Measurements from ENCODE around the gene SV2B.

Gene SV2B

DNA sequence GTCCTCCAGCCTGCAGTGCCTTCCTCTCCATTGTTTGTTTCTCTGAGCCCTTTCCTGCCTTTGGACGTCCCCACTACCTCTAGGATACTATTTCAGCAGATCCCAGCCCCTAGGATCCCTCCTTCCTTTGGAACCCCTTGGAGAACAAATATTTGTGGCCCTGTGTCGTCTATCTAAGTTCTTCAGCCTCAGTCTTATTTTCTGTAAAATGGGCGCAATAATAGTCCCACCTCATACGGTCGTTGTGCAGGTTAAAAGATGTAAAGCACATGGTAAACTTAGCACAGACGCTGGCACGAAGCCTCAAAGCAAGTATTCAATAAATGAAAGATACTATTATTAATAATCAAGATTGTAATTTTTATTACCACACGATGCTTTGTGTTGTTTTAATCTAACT is 122.0 kb downstream of the SV2B start:
- DNase-seq (ENCODE audit: extremely low spot score, insufficient read length, low read depth) = no peak
- no peak for FAIRE-seq

DNA sequence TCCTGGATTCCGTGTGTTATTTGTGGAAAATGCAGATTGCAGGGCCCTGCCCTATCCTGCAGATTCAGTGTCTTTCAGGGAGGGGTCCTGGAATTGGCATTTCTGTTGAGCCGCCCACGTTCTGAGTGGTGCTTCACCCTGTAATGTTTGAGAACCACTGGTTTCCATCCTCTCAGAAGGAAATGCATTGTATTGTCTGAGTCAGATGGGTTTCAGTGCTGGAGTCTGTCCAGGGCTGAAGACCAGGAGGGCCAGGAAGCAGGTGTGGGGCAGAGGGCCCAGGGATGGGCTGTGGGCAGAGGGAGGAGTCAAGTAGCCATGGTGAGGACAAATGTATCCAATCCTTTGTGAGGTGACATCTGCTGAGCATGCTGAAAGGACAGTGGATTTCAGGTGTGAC is 123.8 kb downstream of the SV2B start:
- no peak for FAIRE-seq
- no peak for DNase-seq (ENCODE audit: extremely low spot score, insufficient read length, low read depth)

DNA sequence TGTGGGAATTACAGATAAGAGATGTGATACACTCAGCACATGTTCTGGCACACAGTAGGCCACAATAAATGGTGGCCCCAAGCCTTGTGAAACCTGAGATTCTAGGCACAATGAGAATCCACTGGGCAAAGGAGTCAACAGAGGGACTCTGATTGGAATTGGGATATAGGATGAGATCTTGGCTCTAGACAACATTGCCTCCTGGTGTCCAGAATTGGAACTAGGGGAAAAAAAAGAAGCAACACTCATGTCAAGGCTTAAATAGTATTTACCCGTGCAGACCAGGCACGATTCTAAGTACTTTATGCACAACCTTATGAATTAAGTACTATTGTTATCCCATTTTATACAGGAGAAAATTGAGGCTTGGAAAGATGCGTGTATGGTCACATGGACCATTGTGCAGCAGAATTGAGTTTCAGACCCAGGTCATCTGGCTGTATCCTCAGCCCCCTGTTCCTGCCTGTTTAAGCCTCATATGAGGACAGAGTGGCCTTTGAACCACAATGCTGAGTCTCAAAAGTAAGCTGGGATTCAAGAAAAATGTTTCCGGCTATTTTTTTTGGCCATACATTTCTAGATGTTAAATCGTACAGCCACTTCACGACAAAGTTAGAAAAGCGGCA is 124.8 kb downstream of the SV2B start:
- peak; percentile 63 for FAIRE-seq
- DNase-seq (ENCODE audit: extremely low spot score, insufficient read length, low read depth) = peak; percentile 25

DNA sequence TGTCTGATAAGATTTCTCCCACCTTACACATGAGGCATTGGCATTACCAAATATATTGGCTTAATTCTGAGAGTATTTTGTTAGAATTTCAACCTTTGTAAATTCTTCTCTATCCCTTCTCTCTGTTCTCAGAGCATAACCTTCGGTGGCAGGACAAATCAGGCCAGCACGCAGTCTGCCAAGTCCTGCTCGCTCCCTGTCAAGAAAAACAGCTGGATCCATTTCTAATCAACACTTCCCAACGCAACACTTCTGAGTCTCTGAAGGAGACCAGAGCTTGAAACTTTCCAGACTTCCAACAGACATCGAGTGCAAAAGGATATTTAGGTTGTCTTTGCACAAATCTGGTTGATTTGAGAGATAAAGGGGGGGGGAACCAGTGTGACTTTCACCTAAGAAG is 125.7 kb downstream of the SV2B start:
- DNase-seq (ENCODE audit: extremely low spot score, insufficient read length, low read depth) (no peak), FAIRE-seq (no peak)

DNA sequence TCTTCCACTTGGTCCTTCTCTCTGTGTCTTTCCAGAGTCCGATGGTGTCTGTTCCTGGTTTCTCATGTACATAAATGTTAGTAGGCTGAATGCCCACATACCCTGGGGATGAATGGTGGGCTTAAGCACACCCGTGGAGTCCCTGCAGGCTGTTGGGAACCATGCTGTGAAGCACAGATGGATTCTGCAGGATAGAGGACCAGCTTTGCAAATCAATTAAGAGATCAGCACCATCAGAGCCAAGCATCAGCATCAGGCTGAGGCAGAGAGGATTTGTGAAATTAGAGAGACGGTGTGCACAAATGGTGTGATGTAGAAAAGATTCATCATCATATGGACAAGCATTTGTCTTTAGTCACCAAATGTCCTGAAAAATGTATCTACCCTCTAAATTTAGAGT is 127.1 kb downstream of the SV2B start:
- no peak for FAIRE-seq
- no peak for DNase-seq (ENCODE audit: extremely low spot score, insufficient read length, low read depth)

DNA sequence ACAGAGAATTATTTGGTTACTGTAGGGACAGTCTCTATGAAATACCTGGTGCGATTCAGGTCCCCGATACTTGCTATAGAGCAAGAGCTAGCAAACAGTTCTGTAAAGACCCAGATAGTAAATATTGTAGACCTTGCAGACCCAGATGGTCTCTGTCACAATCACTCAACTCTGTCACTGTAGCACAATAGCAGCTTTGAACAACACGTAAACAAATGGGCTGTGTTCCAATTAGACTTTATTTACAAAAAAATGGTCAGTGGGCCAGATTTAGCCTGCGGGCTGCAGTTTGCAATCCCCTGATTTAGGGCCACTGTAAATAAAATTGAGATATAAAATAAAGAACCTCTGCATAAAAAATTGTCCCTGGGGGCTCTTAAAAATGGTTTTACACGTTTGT is 127.7 kb downstream of the SV2B start:
- FAIRE-seq = no peak
- no peak for DNase-seq (ENCODE audit: extremely low spot score, insufficient read length, low read depth)

DNA sequence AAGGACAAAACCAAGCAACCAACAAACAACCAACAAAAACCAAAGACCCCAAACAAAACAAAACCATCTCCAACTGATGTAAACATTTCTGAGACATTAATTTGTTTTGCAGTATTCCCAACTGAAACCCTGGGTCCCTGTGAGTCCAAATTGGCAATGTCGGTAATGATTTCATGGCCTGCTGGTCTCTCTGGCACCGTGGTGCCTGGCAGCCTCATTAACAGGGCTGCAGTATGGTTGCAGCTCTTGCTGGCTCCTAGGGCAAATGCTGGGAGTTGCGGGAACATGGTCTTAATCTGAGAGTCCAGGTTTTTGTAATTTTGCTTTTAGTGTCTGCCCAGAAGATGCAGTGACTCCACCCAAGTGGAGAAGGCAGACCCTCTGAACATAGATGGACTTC is 128.3 kb downstream of the SV2B start:
- FAIRE-seq (no peak), DNase-seq (ENCODE audit: extremely low spot score, insufficient read length, low read depth) (no peak)

DNA sequence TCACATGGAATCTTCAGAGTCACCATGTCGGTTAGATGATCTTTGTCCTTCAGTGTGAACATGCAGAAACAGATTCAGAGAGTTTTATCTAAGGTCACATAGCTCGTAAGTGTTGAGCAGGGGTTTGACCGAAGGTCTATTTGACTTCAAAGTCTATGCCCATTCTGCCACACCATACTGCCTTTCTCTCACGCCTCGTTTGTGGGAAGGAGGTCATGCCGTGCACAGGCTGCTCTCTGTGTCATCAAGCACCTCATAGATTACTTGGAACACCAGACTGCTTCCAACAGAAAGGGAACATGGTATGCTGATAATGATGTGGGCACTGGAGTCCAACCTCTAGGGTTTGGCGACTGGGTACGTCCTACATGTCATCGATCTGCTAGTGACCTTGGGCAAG is 128.8 kb downstream of the SV2B start:
- DNase-seq (ENCODE audit: extremely low spot score, insufficient read length, low read depth) (no peak), FAIRE-seq (no peak)

DNA sequence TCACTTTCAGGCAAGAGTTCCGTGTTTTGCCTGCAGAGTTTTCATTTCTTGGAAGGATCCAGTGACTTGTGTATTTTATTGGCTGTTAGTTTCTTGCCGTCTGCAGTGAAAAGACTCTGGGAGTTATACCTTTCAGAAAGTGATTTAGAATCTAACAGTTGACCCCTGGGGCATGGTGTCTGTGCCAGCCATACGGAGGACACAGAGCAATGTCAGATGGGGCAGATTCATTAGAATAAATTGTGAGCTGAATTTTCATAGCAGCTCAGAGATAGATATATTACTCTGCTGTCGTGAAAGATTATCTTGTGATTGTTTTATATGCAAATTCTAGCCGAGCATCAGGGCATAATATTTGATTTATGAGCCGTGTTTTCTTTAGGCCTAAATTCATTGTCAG is 131.6 kb downstream of the SV2B start:
- no peak for FAIRE-seq
- DNase-seq (ENCODE audit: extremely low spot score, insufficient read length, low read depth) = no peak

DNA sequence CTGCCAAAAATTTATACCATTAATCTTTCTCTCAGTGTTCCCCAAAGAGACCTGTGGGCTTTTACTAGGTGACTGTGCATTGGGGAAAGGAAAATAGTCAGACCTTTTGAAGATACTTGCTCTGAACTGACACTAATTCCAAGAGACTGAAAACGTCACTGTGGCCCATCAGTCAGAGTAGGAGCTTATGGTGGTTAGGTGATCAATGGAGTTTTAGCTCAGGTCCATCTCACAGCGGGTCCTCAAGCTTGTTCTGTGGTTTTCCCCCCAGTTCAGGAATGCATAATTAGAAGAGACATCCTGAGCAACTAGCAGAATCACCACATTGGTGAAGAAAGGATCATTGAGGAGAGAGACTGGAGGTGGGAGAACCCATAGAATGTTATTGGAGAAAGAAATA is 134.7 kb downstream of the SV2B start:
- no peak for FAIRE-seq

DNA sequence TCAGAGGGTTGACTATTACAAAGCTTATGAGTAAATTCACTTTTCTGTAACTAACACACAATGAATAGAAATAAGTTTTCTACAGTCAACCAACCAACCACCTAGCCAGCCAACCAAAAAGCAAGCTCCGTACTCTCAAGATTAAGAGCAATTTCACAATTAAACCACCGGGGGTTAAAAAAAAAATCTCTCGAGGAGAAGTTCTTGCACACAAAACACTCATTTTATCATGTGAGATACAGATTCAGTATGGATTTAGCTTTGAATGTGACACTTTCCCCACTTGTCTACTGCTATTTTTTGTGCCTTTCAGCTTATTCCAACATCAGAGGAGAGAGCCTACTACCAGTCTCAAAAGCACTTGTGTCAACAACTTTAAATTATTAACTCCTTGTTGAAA is 135.3 kb downstream of the SV2B start:
- DNase-seq (ENCODE audit: extremely low spot score, insufficient read length, low read depth) (no peak), FAIRE-seq (no peak)

More for the DNA sequence above, 134.7 kb downstream of the SV2B start:
- no peak for DNase-seq (ENCODE audit: extremely low spot score, insufficient read length, low read depth)

DNA sequence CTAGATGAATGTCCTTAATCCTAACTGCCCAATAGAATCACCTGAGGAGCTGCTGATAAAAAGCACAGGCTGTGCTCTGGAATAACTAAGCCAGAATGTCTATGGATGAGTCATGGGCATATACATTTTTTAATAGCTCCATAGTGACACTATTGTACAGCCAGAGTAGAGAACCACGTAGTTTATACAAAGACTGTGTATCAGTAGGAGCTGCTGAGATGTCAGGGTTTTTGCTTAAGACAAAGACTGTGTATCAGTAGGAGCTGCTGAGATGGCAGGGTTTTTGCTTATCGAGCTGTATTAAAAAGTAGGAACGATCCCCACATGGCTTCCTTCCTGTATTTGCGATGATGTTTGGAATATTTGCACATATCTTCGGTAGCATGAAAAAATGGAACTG is 137.4 kb downstream of the SV2B start:
- DNase-seq (ENCODE audit: extremely low spot score, insufficient read length, low read depth) (no peak), FAIRE-seq (no peak)

DNA sequence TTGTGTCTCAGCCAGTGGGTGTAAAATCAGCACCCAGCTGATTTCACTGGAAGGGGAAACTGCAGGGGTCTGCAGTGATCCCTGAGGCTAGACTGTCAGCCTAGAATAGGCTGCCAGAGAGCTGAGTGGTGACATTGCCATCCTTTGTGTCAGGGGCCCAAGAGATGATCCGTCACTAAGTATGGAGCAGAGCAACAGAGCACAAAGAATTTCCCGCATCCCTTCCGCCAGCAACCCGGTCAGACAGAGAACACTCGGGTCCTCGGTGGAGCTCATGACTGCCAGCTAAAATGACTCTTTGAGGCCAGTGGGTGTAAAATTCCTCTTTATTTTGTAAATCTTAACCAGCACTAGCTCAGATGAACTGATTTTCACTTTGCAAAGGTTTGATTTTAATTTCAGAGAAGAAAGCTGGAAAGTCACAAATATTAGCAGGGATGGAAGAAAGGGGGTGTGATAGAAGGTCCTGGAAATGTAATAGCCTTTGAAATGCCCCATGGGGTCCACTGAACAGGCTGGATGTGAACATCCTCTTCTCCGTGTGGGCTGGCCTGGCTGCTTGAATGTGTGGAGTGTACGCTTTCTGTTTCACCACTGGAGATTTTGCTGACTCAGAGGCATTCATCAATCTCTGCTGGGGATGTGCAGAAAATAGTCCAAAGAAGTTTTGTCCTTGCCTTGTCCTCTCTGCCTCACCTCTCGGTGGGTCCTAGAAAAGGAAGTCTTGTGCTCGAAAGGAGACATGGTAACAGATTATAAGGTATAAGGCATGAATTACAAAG is 138.8 kb downstream of the SV2B start:
- FAIRE-seq (no peak), DNase-seq (ENCODE audit: extremely low spot score, insufficient read length, low read depth) (no peak)

DNA sequence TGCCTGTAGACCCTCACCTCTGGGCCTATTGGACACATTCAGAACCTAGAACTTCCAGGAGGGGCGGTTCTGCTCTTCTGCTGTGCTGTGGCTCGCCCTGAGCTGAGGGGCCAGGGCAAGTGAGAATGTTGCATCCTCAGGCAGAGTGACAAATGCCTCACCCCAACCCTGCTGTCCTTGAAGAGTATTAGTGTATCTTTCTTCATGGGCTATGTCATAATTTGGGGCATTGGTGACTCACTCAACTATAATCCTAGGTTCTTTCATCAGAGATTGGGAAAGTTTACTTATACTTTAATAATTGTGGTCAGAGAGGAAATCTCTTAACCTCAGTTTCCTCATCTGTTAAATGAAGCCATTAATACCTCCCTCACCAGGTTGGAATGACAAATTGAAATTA is 143.8 kb downstream of the SV2B start:
- FAIRE-seq (no peak), DNase-seq (ENCODE audit: extremely low spot score, insufficient read length, low read depth) (no peak)

DNA sequence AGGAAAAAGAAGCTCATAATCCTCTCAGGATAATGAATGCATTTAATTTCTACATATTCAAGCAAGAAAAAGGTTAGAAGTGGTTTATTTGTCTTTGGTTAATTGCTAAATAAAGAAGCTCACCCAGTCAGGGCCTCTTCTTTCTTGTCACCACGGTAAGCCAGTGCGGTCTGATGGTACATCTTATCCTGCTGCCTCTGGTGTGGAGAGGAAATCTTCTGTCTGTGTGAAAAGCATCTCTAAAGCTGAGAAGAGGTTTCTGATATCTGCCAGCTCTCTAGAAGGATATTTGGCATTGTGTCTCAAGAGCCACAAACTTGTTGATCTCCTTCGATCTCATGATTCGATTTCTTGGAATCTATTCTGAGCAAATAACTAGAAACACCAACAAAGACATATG is 144.9 kb downstream of the SV2B start:
- FAIRE-seq (no peak), DNase-seq (ENCODE audit: extremely low spot score, insufficient read length, low read depth) (no peak)

DNA sequence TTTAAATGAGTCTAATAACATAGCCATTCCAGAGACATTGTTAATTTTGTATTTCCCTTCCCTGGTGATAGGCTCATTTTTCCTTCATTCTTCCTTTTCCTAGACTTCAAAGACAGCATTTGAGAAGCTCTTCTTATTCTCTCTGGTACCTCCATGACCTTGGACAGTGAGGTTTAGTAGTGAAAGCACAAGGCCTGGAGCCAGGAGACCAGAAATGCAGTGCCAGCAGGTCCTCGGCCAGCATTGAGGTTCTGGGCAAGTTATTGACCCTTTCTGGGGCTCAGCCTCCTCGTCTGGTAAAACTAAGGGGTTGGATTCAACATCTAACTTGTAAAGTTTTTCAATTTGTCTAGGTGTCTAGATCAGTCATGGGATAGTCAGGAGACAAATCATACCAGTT is 146.9 kb downstream of the SV2B start:
- no peak for FAIRE-seq

DNA sequence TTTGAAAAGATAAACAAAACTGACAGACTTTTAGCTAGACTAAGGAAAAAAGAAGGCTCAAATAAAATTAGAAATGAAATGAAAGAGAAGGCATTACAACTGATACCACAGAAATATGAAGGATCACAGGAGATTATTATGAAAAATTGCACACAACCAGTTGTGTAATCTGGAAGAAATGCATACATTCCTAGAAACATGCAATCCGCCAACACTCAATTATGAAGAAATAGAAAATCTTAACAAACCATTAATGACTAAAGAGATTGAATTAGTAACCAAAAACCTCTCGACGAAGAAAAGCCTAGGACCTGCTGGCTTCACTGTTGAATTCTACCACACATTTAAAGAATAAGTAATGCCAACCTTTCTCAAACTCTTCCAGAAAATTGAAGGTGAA is 149.5 kb downstream of the SV2B start:
- DNase-seq (ENCODE audit: extremely low spot score, insufficient read length, low read depth) = no peak
- FAIRE-seq = no peak

More for the DNA sequence above, 146.9 kb downstream of the SV2B start:
- DNase-seq (ENCODE audit: extremely low spot score, insufficient read length, low read depth) = no peak

DNA sequence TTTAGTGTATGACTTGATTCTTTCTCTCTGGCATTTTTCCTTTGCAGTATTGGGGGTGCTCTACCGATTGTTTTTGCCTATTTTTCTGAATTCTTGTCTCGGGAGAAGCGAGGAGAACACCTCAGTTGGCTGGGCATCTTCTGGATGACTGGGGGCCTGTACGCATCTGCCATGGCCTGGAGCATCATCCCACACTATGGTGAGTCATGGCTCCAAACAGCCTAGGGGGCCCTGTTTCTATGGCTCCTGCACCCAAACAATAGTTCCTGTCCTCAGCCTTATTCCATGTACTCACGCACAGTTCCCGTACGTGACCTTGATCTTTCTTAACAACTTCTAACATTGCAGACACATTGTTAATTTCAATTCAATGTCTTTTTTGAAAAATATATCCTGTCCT is 152.3 kb downstream of the SV2B start:
- no peak for FAIRE-seq
- DNase-seq (ENCODE audit: extremely low spot score, insufficient read length, low read depth) = no peak

DNA sequence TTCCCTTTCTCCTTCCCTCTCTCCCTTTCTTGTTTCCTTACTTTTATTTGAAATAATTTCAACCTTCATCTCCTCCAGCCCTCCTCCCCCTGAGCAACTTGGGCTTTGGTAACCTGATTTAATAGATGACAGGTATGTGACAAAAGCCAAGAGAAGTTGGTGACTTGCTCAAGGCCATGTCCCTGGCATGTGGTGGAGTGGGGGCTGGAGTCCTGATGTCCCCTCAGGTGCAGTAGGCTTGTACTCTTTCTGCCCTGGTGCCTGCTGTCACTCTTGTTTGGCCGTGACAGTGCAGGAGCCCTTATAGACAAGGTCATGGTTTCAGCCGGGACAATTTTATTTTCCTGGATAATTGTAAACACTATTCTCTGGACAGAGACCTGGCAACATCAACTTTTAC is 152.7 kb downstream of the SV2B start:
- DNase-seq (ENCODE audit: extremely low spot score, insufficient read length, low read depth) = no peak
- no peak for FAIRE-seq

DNA sequence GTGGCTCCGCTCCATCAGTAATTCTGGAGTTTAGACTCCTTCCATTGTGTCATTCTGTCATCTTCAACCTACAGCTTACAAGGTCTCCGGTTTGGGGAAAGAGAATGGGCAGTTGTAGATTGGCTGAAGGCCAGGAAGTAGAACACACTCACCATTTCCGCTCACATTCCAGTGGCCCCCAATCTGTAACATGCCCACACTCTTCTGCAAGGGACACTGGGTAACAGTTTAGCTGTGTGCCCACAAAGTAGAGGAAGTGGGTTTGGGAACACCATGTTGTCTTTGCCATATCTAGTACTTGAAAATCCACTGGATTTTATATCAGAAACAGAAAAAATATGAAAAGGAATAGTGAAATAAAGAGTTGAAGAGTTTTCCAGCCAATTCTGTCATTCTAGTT is 153.5 kb downstream of the SV2B start:
- FAIRE-seq = no peak

DNA sequence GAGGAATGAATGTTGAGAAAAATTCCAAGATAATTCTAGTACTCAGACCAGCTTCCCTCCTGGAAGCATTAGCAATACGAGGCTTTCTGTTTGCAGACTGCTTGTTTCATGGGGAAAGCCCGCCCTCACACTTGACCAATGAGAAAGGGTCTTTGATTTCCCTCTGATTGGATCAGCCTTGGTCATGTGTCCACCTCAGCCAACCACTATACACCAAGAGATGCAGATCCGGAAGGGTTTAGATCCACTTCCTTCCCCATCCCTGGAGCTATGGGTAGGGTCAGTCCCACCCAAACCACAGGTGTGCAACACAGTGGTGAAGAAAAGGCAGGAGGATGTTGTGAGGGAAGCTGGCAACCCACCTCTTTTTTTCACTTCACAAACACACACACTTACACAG is 154.7 kb downstream of the SV2B start:
- no peak for FAIRE-seq
- DNase-seq (ENCODE audit: extremely low spot score, insufficient read length, low read depth) = no peak

More for the DNA sequence above, 153.5 kb downstream of the SV2B start:
- DNase-seq (ENCODE audit: extremely low spot score, insufficient read length, low read depth) = no peak

DNA sequence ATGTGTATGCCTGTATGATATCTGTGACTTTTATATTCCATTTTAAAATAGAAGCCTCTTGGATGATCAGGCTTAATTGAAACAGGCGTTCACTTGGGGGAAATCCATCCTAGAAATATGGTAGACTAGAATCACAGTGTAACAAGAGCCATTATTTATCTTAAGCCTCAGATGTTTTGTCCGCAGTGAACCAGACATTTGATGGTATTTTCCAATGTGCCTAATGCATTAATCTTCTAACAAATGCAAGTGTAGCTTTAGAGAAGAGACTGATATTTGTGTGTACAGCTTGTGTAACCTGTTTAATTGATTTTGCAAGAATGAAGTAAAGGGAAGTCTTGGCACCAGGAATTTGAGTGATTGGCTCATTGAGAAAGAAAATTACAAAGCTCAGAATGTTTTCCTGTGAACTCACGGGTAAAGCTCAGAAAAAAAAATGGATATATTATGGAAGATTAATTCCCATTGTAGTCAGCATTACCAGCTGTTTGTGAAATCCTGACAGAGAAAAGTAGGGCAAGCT is 155.7 kb downstream of the SV2B start:
- FAIRE-seq = no peak
- no peak for DNase-seq (ENCODE audit: extremely low spot score, insufficient read length, low read depth)

Measured in GM18507 (cell line).